Testis (tissue), 3 donors: Measurements from ENCODE around the gene NFIA. TPM values are rescaled to one million over a fixed set of nuclear protein-coding genes. Genes with fewer than 3 reads are reported as not detected.

Experiments
- DNase-seq: peaks from one replicate; pipeline ENCODE4 v3.0.0-alpha.2; 2019
- H3K27ac ChIP-seq, 2 donors: fragments of 200-600 bp; sonication (generic); one replicate each; pipeline ENCODE4 v1.5.1; 2019
- H3K27me3 ChIP-seq: fragments of 200-600 bp; sonication (generic); one replicate; pipeline ENCODE4 v1.5.1; 2019
- H3K36me3 ChIP-seq: fragments of 200-600 bp; sonication (generic); one replicate; pipeline ENCODE4 v1.5.1; 2017; ENCODE audit warnings: low read depth; ENCODE audit errors: missing control alignments
- H3K4me1 ChIP-seq: fragments of 200-600 bp; sonication (generic); one replicate; pipeline ENCODE4 v1.5.1; 2019
- H3K4me3 ChIP-seq, 2 donors: fragments of 200-600 bp; sonication (generic); one replicate each; pipeline ENCODE4 v1.5.1; 2017 to 2019
- H3K9me3 ChIP-seq: fragments of 200-600 bp; sonication (generic); one replicate; pipeline ENCODE4 v1.5.1; 2017
- POLR2A ChIP-seq: fragments of 450-650 bp; IDR thresholded peaks from one replicate; pipeline ENCODE4 v1.6.1; 2017; ENCODE audit warnings: antibody characterized with exemption, mild to moderate bottlenecking, moderate library complexity
- whole genome bisulfite sequencing, 2 donors: methylation state at CpG; one replicate each; pipeline ENCODE4 v1.1.5; 2018; 5-methylcytosine and 5-hydroxymethylcytosine counted together
- intact Hi-C: fragments of 100-400 bp; cut with DNase I; formaldehyde crosslinking; loops from one replicate; pipeline ENCODE4 v1.15.1; 2023; ENCODE audit warnings: low total_unique reads
- polyA plus RNA-seq: library from polyadenylated mRNA; stranded (reverse); fragments of 350-450 nt; fragmentation: Illumina TruSeq; extraction: RNeasy Lipid Tissue Mini Kit (QIAGEN cat#74804); gene quantifications from one replicate; pipeline ENCODE4 v1.2.3, GENCODE V29; 2014; ENCODE audit warnings: low read depth, low replicate concordance; ENCODE audit not compliant: insufficient read depth
- total RNA-seq, 2 donors: library from RNA; depleted of rRNA; stranded (reverse); fragments of >200 nt; gene quantifications; one replicate each; pipeline ENCODE4 v1.2.3, GENCODE V29; 2016
- TF ChIP-seq, protein P1 (sequence below), 3 experiments: fragments of 450-650 bp in 2 of 3; fragments of 200-600 bp in 1 of 3; sonication (generic) in 1 of 3; IDR thresholded peaks; one replicate each; pipeline ENCODE4 v1.5.1; 2016 to 2019; ENCODE audit warnings: antibody characterized with exemption in 3 of 3, mild to moderate bottlenecking in 2 of 3, moderate library complexity in 1 of 3

The NFIA gene
- total and polyA plus RNA-seq, 3 donors from 2014 or later = 11.6 to 78.9 (median 53.5) TPM

DNA sequence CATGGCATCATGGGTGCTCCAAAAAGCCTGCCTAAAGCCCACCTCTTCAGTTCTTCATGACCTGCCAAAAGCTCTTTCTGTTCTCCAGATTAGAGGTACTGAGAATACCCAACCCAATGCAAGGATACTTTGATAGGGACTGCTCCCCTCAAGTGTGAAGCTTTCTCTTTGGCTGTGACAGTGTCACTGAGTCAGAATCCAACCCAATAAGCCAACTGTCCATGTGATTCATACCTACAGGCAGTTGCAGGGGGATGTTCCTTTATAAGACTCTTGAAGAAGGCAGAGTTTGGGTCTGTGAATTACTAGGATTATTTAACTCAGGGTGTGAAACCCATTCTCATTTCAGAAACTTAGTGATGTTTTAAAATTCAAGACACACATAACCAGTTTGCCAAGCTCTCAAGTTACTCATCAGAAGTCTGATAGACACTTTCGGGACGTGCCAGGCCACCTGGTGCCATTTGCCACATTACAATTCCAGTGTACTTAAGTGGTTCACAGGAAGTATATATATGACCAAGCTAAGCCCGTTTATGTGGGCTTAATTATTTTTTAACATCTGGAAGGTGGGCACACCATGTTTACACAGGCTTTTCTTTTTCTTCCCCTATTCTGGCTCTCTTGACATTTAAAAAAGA lies 265.8 kb downstream of the NFIA start:
- DNase-seq = no peak
- Histone ChIP-seq H3K4me1 (no peaks in the 10 kb centered on the region), H3K4me3 (no peak overlapping the region), H3K27ac (no peak overlapping the region), H3K27me3 (no peaks in the 10 kb centered on the region), H3K36me3 (no peaks in the 10 kb centered on the region), H3K9me3 (no peaks in the 10 kb centered on the region)
- WGBS, 2 donors = 80 to 90% methylated on average over 3 of the region's 3 CpGs
- TF ChIP-seq, protein P1, sequence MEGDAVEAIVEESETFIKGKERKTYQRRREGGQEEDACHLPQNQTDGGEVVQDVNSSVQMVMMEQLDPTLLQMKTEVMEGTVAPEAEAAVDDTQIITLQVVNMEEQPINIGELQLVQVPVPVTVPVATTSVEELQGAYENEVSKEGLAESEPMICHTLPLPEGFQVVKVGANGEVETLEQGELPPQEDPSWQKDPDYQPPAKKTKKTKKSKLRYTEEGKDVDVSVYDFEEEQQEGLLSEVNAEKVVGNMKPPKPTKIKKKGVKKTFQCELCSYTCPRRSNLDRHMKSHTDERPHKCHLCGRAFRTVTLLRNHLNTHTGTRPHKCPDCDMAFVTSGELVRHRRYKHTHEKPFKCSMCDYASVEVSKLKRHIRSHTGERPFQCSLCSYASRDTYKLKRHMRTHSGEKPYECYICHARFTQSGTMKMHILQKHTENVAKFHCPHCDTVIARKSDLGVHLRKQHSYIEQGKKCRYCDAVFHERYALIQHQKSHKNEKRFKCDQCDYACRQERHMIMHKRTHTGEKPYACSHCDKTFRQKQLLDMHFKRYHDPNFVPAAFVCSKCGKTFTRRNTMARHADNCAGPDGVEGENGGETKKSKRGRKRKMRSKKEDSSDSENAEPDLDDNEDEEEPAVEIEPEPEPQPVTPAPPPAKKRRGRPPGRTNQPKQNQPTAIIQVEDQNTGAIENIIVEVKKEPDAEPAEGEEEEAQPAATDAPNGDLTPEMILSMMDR (IDR thresholded peaks at IDR 0.05) = no peak
- TF ChIP-seq POLR2A = no peak
- intact Hi-C loops = loop anchor here (10.0 kb wide), 1 partner anchor 97 kb away; no protein-coding TSS in a partner anchor

DNA sequence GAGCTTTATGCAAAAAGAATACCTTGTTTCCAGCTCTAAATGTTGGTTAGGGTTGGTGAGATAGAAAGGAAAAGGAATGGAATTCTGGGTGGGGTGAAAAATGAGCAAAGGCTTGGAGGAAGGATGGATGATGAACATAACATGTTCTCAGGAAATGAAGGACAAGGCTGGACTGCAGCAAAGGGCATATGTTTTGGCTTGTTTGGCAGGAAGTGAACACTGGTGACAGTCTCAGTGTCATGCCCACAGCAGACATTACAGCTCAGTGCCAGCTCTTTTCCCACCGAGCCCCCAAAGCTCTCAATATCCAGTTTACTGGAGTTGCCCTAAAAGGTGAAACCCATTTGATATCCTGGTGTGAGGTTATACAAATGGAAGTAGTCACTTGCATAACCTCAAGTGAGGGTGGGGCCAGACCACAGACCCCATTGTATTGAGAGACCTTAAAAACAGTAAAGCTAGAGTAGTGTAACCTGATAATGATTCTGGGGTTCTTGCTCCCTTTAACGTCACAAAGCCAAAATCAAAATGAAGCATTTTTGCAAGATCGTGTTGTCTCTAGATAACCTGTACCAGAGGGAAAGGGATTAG lies 270.6 kb downstream of the NFIA start:
- H3K27me3 ChIP-seq = no peaks in the 10 kb centered on the region
- H3K9me3 ChIP-seq = no peaks in the 10 kb centered on the region
- TF ChIP-seq POLR2A = no peak
- TF ChIP-seq, protein P1 (IDR thresholded peaks at IDR 0.05) = no peak
- intact Hi-C loops = no loop called here
- no peaks in the 10 kb centered on the region for H3K4me1 ChIP-seq
- no peak overlapping the region for H3K4me3 ChIP-seq
- no peak overlapping the region for H3K27ac ChIP-seq
- 72 to 77% methylated on average over 3 of the region's 3 CpGs for WGBS, 2 donors
- H3K36me3 ChIP-seq = no peaks in the 10 kb centered on the region
- DNase-seq = no peak

DNA sequence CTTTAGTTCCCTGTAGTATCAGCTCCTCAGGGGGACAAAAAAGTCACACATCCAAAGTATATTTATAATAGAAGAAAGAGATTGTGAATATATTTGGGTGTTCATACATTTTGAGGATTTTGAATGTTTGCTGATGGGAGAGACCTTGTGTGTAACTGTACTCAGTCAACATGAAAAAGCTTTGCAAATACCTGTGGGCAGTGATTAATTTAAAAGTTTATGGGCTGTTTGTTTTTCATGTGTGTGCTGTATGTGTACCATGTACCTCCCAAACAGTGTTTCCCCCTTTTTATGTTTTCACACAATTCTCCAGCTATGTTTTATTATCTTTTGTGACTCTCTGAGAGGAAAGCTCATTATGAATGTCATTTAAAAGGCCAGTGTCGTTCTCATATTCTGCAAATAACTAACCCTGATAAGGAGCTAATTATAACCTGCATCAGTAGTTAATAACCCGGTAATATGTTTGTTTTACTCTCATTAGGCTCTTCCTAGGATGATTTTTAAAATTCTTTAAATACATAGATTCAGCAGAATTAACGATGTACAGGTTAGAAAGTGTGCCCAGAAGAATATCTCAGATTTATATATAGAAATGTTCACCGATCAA lies 271.5 kb downstream of the NFIA start:
- TF ChIP-seq, protein P1 (IDR thresholded peaks at IDR 0.05) = no peak
- no peak for TF ChIP-seq POLR2A
- no peaks in the 10 kb centered on the region for H3K36me3 ChIP-seq
- intact Hi-C loops = no loop called here
- no peak overlapping the region for H3K27ac ChIP-seq
- no peak overlapping the region for H3K4me3 ChIP-seq
- no peak for DNase-seq
- H3K27me3 ChIP-seq = no peaks in the 10 kb centered on the region
- no peaks in the 10 kb centered on the region for H3K9me3 ChIP-seq
- H3K4me1 ChIP-seq = no peaks in the 10 kb centered on the region
- 57 to 67% methylated on average over 4 of the region's 4 CpGs for WGBS, 2 donors

DNA sequence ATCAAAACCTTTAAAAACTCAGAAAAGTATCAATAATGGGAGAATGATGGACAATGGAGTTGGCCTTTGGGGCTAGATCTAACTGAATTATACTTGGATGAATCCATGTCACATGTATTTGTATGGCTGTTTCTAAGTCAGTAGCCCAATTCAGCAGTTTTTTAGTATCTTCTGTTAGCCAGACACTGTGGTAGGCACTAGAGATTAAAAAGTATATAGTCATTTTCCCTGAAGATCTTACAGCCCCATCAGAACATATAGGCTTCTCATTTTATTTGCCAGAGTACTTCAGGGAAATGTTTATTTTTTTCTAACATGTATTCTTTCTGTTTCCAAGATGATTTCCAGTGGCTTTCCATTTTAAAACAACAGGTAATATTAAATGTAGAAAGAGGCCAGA lies 273.7 kb downstream of the NFIA start:
- DNase-seq = no peak
- no peak for TF ChIP-seq POLR2A
- TF ChIP-seq, protein P1 (IDR thresholded peaks at IDR 0.05) = no peak
- Histone ChIP-seq H3K9me3 (no peaks in the 10 kb centered on the region), H3K4me1 (no peaks in the 10 kb centered on the region), H3K27ac (no peak overlapping the region), H3K36me3 (no peaks in the 10 kb centered on the region), H3K4me3 (no peak overlapping the region), H3K27me3 (no peaks in the 10 kb centered on the region)
- intact Hi-C loops = no loop called here
